ENCODE measurements around the gene LGR4. TPM values are rescaled to one million over a fixed set of nuclear protein-coding genes. Genes with fewer than 3 reads are reported as not detected.

The LGR4 gene
- total and polyA plus RNA-seq, 2 experiments from 2014 or later = 22.6 to 99.6 TPM

DNA sequence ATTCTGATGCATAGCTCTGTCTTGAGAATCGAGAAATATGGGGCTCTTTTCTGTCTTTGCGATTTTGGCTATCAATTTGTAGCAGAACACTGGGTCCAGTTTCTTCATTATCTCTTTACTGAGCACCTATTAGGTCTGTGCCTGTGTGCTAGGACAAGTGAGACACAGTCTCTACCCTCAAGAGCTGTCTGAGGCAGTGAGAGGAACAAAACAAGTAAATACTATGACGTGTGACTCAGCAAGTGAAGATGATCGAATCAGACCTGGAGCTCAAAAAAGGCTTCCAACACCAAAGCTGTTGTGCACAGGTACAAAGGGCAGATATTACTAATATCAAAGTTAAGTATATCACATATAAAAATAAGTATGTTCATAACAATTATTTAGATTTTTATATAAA lies 52.4 kb downstream of the LGR4 start:
- H3K27me3 ChIP-seq (ENCODE audit: insufficient read depth) = no peaks in the 10 kb centered on the region
- no peak overlapping the region for H3K4me2 ChIP-seq
- H3K9me2 ChIP-seq (ENCODE audit: insufficient read depth) = no peaks in the 10 kb centered on the region
- H3K79me2 ChIP-seq (replicated peaks; ENCODE audit: insufficient read depth) = peaks cover 98% of the 10 kb centered on the region
- peak overlapping the region; percentile 25; the same call in 1 of the 2 replicates for H3K27ac Mint-ChIP-seq
- no peak overlapping the region; the same call in 1 of the 2 replicates for H3K27ac ChIP-seq (ENCODE audit: low read depth)
- no peaks in the 10 kb centered on the region for H3K36me3 ChIP-seq (ENCODE audit: insufficient read depth)
- peaks cover 22% of the 10 kb centered on the region for H4K20me1 ChIP-seq (replicated peaks; ENCODE audit: insufficient read depth)
- H2AFZ ChIP-seq = no peak overlapping the region
- H3K27me3 Mint-ChIP-seq (ENCODE audit: insufficient read depth, low read depth, poor library complexity) = peaks cover 4% of the 10 kb centered on the region
- H3K4me1 ChIP-seq (ENCODE audit: insufficient read depth) = peaks cover 66% of the 10 kb centered on the region
- H3K36me3 Mint-ChIP-seq (ENCODE audit: low read depth) = peaks cover 2% of the 10 kb centered on the region; the same call in 1 of the 3 replicates
- TF ChIP-seq NANOG (IDR thresholded peaks at IDR 0.05; ENCODE audit: borderline replicate concordance) = no peak
- no peak for TF ChIP-seq ZNF331 (CRISPR knock-in tag; IDR thresholded peaks at IDR 0.05; ENCODE audit: low read depth)
- TF ChIP-seq, protein P1, sequence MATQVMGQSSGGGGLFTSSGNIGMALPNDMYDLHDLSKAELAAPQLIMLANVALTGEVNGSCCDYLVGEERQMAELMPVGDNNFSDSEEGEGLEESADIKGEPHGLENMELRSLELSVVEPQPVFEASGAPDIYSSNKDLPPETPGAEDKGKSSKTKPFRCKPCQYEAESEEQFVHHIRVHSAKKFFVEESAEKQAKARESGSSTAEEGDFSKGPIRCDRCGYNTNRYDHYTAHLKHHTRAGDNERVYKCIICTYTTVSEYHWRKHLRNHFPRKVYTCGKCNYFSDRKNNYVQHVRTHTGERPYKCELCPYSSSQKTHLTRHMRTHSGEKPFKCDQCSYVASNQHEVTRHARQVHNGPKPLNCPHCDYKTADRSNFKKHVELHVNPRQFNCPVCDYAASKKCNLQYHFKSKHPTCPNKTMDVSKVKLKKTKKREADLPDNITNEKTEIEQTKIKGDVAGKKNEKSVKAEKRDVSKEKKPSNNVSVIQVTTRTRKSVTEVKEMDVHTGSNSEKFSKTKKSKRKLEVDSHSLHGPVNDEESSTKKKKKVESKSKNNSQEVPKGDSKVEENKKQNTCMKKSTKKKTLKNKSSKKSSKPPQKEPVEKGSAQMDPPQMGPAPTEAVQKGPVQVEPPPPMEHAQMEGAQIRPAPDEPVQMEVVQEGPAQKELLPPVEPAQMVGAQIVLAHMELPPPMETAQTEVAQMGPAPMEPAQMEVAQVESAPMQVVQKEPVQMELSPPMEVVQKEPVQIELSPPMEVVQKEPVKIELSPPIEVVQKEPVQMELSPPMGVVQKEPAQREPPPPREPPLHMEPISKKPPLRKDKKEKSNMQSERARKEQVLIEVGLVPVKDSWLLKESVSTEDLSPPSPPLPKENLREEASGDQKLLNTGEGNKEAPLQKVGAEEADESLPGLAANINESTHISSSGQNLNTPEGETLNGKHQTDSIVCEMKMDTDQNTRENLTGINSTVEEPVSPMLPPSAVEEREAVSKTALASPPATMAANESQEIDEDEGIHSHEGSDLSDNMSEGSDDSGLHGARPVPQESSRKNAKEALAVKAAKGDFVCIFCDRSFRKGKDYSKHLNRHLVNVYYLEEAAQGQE (IDR thresholded peaks at IDR 0.05; ENCODE audit: unreplicated experiment) = no peak
- TF ChIP-seq, protein P2, sequence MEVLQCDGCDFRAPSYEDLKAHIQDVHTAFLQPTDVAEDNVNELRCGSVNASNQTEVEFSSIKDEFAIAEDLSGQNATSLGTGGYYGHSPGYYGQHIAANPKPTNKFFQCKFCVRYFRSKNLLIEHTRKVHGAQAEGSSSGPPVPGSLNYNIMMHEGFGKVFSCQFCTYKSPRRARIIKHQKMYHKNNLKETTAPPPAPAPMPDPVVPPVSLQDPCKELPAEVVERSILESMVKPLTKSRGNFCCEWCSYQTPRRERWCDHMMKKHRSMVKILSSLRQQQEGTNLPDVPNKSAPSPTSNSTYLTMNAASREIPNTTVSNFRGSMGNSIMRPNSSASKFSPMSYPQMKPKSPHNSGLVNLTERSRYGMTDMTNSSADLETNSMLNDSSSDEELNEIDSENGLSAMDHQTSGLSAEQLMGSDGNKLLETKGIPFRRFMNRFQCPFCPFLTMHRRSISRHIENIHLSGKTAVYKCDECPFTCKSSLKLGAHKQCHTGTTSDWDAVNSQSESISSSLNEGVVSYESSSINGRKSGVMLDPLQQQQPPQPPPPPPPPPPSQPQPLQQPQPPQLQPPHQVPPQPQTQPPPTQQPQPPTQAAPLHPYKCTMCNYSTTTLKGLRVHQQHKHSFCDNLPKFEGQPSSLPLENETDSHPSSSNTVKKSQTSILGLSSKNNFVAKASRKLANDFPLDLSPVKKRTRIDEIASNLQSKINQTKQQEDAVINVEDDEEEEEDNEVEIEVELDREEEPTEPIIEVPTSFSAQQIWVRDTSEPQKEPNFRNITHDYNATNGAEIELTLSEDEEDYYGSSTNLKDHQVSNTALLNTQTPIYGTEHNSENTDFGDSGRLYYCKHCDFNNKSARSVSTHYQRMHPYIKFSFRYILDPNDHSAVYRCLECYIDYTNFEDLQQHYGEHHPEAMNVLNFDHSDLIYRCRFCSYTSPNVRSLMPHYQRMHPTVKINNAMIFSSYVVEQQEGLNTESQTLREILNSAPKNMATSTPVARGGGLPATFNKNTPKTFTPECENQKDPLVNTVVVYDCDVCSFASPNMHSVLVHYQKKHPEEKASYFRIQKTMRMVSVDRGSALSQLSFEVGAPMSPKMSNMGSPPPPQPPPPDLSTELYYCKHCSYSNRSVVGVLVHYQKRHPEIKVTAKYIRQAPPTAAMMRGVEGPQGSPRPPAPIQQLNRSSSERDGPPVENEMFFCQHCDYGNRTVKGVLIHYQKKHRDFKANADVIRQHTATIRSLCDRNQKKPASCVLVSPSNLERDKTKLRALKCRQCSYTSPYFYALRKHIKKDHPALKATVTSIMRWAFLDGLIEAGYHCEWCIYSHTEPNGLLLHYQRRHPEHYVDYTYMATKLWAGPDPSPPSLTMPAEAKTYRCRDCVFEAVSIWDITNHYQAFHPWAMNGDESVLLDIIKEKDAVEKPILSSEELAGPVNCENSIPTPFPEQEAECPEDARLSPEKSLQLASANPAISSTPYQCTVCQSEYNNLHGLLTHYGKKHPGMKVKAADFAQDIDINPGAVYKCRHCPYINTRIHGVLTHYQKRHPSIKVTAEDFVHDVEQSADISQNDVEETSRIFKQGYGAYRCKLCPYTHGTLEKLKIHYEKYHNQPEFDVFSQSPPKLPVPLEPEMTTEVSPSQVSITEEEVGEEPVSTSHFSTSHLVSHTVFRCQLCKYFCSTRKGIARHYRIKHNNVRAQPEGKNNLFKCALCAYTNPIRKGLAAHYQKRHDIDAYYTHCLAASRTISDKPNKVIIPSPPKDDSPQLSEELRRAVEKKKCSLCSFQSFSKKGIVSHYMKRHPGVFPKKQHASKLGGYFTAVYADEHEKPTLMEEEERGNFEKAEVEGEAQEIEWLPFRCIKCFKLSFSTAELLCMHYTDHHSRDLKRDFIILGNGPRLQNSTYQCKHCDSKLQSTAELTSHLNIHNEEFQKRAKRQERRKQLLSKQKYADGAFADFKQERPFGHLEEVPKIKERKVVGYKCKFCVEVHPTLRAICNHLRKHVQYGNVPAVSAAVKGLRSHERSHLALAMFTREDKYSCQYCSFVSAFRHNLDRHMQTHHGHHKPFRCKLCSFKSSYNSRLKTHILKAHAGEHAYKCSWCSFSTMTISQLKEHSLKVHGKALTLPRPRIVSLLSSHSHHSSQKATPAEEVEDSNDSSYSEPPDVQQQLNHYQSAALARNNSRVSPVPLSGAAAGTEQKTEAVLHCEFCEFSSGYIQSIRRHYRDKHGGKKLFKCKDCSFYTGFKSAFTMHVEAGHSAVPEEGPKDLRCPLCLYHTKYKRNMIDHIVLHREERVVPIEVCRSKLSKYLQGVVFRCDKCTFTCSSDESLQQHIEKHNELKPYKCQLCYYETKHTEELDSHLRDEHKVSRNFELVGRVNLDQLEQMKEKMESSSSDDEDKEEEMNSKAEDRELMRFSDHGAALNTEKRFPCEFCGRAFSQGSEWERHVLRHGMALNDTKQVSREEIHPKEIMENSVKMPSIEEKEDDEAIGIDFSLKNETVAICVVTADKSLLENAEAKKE (CRISPR knock-in tag; IDR thresholded peaks at IDR 0.05) = no peak
- TF ChIP-seq EZH2 (IDR thresholded peaks at IDR 0.05; ENCODE audit: low read depth, unreplicated experiment) = no peak
- no peak for TF ChIP-seq CREB1 (CRISPR knock-in tag; IDR thresholded peaks at IDR 0.05; ENCODE audit: low read depth)
- no peak for TF ChIP-seq ZNF114 (CRISPR knock-in tag; IDR thresholded peaks at IDR 0.05)
- no peak for TF ChIP-seq JUNB (IDR thresholded peaks at IDR 0.05; ENCODE audit: unreplicated experiment)
- no peak for TF ChIP-seq STAT1 (IDR thresholded peaks at IDR 0.05; ENCODE audit: unreplicated experiment)
- no peak for TF ChIP-seq EZH2phosphoT487 (IDR thresholded peaks at IDR 0.05; ENCODE audit: unreplicated experiment)
- H3F3A ChIP-seq (replicated peaks; ENCODE audit: low read depth) = no peaks in the 10 kb centered on the region
- DNase-seq (ENCODE audit: low spot score) = no peak
- no peaks in the 10 kb centered on the region for H3K9me3 Mint-ChIP-seq
- ATAC-seq = no peak
- H3K4me3 ChIP-seq = no peak overlapping the region
- peaks cover 61% of the 10 kb centered on the region for H3K4me1 Mint-ChIP-seq
- H3K4me3 Mint-ChIP-seq = no peak overlapping the region

Measured in GM23338 (cell line).